ENCODE data around the gene TOX2. TPM values are rescaled to one million over a fixed set of nuclear protein-coding genes. Genes with fewer than 3 reads are reported as not detected.

The TOX2 gene
- total and polyA plus RNA-seq, 10 donors = 1.1 to 6.4 (median 5.0) TPM

DNA sequence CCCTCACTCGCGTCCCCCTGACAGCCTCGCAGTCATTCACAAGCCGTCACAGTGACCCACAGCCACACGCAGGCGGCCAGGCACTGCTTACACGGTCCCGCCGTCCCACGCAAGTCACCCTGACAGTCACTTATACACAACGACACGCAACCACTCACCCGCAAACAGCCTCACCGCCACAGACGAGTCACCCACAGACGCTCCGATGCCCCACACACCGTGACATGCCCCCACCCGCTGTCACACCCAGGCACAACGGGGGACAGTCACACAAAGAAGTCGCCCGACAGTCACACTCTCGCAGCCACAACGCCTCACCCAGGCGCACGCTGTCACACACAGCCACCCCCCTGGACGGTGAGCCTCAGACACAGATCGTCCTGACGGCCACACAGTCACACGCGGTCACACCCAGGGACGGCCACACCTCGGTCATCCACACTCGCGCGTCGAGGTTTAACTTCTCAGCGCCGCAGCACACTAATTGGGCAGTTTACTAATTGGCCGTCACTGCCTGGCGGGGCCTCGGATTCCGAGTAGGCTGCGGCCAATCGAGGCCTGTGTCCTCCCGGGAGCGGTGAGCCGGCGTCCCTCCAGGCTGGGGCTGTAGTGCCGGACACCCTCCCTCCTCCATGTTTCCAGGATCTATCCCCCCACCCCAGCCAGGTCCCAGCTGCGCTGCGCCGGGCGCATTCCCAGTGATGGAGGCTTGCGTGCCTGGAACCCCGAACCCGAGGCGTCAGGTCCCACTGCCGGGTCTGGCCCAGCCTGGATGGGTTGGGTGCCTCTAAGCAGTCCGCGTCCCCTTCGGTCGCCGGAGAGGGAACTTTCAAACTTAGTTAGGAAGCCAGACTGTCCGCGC lies 790 bp downstream of the TOX2 start:
- WGBS, 5 donors = 2 to 6% (median 4%) methylated on average over 19 to 66 of the region's 66 CpGs
- intact Hi-C loops (cut with DNase I; ENCODE audit: low total_unique reads) = no loop called here
- Histone ChIP-seq H3K9me3 (peaks cover 0 to 27% (median 13%) of the 10 kb centered on the region in 8 donors), H3K4me1 (peaks cover 5 to 28% (median 17%) of the 10 kb centered on the region in 6 donors), H3K27me3 (replicated peaks in 1 of 7) (peaks cover 0 to 66% (median 37%) of the 10 kb centered on the region in 7 donors), H3K4me3 (peak overlapping the region; percentile 18 to 69 (median 40)), H3K36me3 (no peaks in the 10 kb centered on the region), H3K27ac (peak overlapping the region in 2 of 8 donors; percentile 46 to 47)
- DNase-seq = no peak
- TF ChIP-seq POLR2AphosphoS5 (IDR thresholded peaks at IDR 0.05) = peak in 1 of 3 donors; percentile 25
- TF ChIP-seq POLR2A (IDR thresholded peaks at IDR 0.05) = no peak
- TF ChIP-seq, protein P1, sequence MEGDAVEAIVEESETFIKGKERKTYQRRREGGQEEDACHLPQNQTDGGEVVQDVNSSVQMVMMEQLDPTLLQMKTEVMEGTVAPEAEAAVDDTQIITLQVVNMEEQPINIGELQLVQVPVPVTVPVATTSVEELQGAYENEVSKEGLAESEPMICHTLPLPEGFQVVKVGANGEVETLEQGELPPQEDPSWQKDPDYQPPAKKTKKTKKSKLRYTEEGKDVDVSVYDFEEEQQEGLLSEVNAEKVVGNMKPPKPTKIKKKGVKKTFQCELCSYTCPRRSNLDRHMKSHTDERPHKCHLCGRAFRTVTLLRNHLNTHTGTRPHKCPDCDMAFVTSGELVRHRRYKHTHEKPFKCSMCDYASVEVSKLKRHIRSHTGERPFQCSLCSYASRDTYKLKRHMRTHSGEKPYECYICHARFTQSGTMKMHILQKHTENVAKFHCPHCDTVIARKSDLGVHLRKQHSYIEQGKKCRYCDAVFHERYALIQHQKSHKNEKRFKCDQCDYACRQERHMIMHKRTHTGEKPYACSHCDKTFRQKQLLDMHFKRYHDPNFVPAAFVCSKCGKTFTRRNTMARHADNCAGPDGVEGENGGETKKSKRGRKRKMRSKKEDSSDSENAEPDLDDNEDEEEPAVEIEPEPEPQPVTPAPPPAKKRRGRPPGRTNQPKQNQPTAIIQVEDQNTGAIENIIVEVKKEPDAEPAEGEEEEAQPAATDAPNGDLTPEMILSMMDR (IDR thresholded peaks at IDR 0.05 in 8 of 11, conservative IDR thresholded peaks at IDR 0.05 in 3 of 11) = no peak

DNA sequence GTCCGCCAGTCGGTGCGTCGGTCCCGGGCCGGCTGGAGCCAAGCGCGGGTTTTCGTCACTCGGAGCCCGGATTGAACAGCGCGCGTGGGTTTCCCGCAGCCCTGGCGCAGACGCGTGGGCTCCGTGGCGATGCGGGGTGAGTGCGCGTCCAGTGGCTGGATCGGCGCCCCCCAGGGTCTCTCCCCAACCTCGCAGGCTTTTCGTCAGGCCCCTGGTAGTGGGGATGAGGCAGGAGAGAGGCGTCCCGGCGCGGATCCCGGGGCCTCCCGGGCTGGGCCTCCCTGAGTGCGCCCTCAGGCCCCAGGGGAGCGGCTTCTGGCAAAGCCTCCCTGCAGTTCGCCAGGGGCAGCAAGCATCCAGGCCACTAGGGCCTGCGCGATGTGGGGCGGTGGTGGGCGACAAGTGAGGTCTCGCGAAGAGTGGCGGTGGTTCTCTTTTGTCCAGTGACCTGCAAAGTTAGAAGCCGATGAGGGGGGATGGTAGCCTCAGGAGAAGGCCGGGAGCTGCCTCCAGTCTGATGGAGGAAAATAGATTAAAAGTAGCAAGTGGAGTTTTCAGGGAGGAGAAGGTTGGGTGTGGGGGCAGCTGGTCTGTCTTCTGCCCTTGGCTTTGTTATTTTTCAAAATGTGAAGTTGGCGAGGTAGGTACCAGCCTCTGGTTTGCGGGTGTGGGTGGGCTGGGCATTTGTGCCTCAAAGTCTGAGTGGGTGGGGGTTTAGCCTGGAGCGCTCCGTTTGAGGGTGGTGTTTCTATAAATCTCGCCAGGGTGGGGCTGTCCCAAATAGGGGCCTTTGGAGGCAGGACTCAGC lies 1.6 kb downstream of the TOX2 start:
- WGBS, 5 donors = 6 to 23% (median 11%) methylated on average over 18 to 50 of the region's 50 CpGs

DNA sequence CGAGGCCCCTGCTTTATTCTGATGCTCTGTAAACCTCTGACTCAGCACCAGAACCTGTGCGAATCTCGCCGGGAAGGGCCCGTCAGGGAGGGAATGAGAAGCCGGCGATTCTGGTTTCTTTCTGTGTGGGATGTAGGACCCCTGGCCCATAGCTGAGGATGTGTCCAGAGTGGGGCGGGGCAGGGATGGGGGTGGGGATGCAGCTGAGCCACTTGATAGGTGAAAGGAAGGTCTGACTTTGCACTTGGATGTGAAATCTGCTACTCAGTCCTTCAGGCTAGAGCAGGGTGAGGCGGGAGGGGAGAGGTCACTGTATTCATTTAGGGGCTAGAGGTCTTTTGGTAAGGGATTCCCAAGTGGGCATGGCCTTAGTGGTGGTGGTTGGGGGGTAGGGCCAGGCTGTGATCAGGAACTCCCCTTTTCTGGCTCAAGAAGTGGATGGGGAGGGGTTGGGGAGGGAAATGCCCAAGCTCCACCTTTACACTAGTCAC lies 2.3 kb downstream of the TOX2 start:
- no peaks in the 10 kb centered on the region for H3K36me3 ChIP-seq
- 23 to 71% (median 33%) methylated on average over 9 of the region's 9 CpGs for WGBS, 5 donors
- TF ChIP-seq POLR2AphosphoS5 (IDR thresholded peaks at IDR 0.05) (no peak), POLR2A (IDR thresholded peaks at IDR 0.05) (no peak)
- TF ChIP-seq, protein P1 (IDR thresholded peaks at IDR 0.05 in 8 of 11, conservative IDR thresholded peaks at IDR 0.05 in 3 of 11) = no peak
- intact Hi-C loops (cut with DNase I; ENCODE audit: low total_unique reads) = no loop called here
- peaks cover 5 to 34% (median 17%) of the 10 kb centered on the region in 6 donors for H3K4me1 ChIP-seq
- peaks cover 0 to 21% (median 11%) of the 10 kb centered on the region in 8 donors for H3K9me3 ChIP-seq
- H3K4me3 ChIP-seq = no peak overlapping the region
- DNase-seq = no peak
- no peak overlapping the region for H3K27ac ChIP-seq
- peaks cover 0 to 76% (median 37%) of the 10 kb centered on the region in 7 donors for H3K27me3 ChIP-seq (replicated peaks in 1 of 7)

More for the DNA sequence above, 1.6 kb downstream of the TOX2 start:
- peaks cover 5 to 29% (median 17%) of the 10 kb centered on the region in 6 donors for H3K4me1 ChIP-seq
- no peak for TF ChIP-seq POLR2AphosphoS5 (IDR thresholded peaks at IDR 0.05)
- TF ChIP-seq, protein P1 (IDR thresholded peaks at IDR 0.05 in 8 of 11, conservative IDR thresholded peaks at IDR 0.05 in 3 of 11) = no peak
- TF ChIP-seq POLR2A (IDR thresholded peaks at IDR 0.05) = no peak
- no peak for DNase-seq
- H3K36me3 ChIP-seq = no peaks in the 10 kb centered on the region
- peak overlapping the region in 2 of 8 donors; percentile 46 to 47 for H3K27ac ChIP-seq
- peak overlapping the region in 7 of 8 donors; percentile 28 to 69 (median 40) for H3K4me3 ChIP-seq
- H3K27me3 ChIP-seq (replicated peaks in 1 of 7) = peaks cover 0 to 73% (median 37%) of the 10 kb centered on the region in 7 donors
- H3K9me3 ChIP-seq = peaks cover 0 to 26% (median 13%) of the 10 kb centered on the region in 8 donors
- intact Hi-C loops (cut with DNase I; ENCODE audit: low total_unique reads) = no loop called here
